GM21737 (cell line): ENCODE measurements around the gene OTUB2.

ENCODE experiments used
- ATAC-seq: cut with Tn5 transposase; IDR thresholded peaks from one replicate; pipeline ENCODE4 v1.9.1; 2021; ENCODE audit warnings: mild to moderate bottlenecking, moderate library complexity; ENCODE audit not compliant: unreplicated experiment

OTUB2 gene

GRCh38 chr14:94040247-94040646, 14.1 kb downstream of the OTUB2 start:
- no peak for ATAC-seq

- ATAC-seq, result no peak
These were observed 14.7 kb downstream of the OTUB2 start for GRCh38 chr14:94040796-94041195.

GRCh38 chr14:94041551-94042346, 15.6 kb downstream of the OTUB2 start:
- no peak for ATAC-seq

- ATAC-seq, result no peak
These were observed 16.4 kb downstream of the OTUB2 start for GRCh38 chr14:94042433-94043091.

GRCh38 chr14:94043111-94043755, 17.1 kb downstream of the OTUB2 start:
- no peak for ATAC-seq

GRCh38 chr14:94043756-94044475, 17.8 kb downstream of the OTUB2 start:
- ATAC-seq, result no peak

GRCh38 chr14:94044476-94045091, 18.4 kb downstream of the OTUB2 start:
- no peak for ATAC-seq

- ATAC-seq, result no peak
These were observed 19.0 kb downstream of the OTUB2 start for GRCh38 chr14:94045101-94045500.

GRCh38 chr14:94045563-94046345, 19.6 kb downstream of the OTUB2 start:
- no peak for ATAC-seq

GRCh38 chr14:94046696-94047250, 20.6 kb downstream of the OTUB2 start:
- ATAC-seq, result no peak

- ATAC-seq, result no peak
These were observed 21.4 kb downstream of the OTUB2 start for GRCh38 chr14:94047581-94047980.

GRCh38 chr14:94048691-94049624, 22.8 kb downstream of the OTUB2 start:
- ATAC-seq, result no peak

GRCh38 chr14:94049625-94050023, 23.5 kb downstream of the OTUB2 start:
- ATAC-seq, result no peak

GRCh38 chr14:94050231-94050880, 24.2 kb downstream of the OTUB2 start:
- ATAC-seq, result no peak

GRCh38 chr14:94051115-94051514, 25.0 kb downstream of the OTUB2 start:
- ATAC-seq, result no peak

GRCh38 chr14:94051779-94052178, 25.6 kb downstream of the OTUB2 start:
- no peak for ATAC-seq

GRCh38 chr14:94052199-94052598, 26.1 kb downstream of the OTUB2 start:
- no peak for ATAC-seq

- no peak for ATAC-seq
These were observed 26.5 kb downstream of the OTUB2 start for GRCh38 chr14:94052662-94053061.
